ENCODE measurements around the gene CDC7. TPM values are rescaled to one million over a fixed set of nuclear protein-coding genes. Genes with fewer than 3 reads are reported as not detected.

CDC7 gene
- total and polyA plus RNA-seq, 3 experiments from 2014 or later = 3.3 to 28.3 (median 24.5) TPM

- POLR2A ChIA-PET = interaction anchor here (1.4 kb wide), 1 partner anchor 11 kb away, joined by 3 read pairs; no protein-coding TSS in a partner anchor
- peak overlapping the region; percentile 85 to 97 (median 94) for H3K27ac Mint-ChIP-seq
These were observed 50.3 kb downstream of the CDC7 start for GRCh38 chr1:91550961-91551360.

GRCh38 chr1:91552091-91552490 lies 51.4 kb downstream of the CDC7 start:
- Mint-ChIP-seq H3K4me1 (peaks cover 98 to 100% (median 100%) of the 10 kb centered on the region in 3 donors), H3K4me3 (peak overlapping the region in 1 of 7 donors; percentile 33), H3K36me3 (peaks cover 0 to 14% (median 3%) of the 10 kb centered on the region in 3 donors), H3K9me3 (peaks cover 0 to 10% (median 6%) of the 10 kb centered on the region in 5 donors), H3K27me3 (no peaks in the 10 kb centered on the region), H3K27ac (peak overlapping the region in 7 of 8 donors; percentile 68 to 99 (median 83))
- H3K27me3 ChIP-seq (ENCODE audit: insufficient read depth, low read length, poor library complexity, severe bottlenecking) = no peaks in the 10 kb centered on the region
- no peak overlapping the region for H3K4me3 ChIP-seq (ENCODE audit: low read length)
- ChIA-PET POLR2A (interaction anchor here (0.7 kb wide), 1 partner anchor 27 kb away, joined by 3 read pairs; no protein-coding TSS in a partner anchor), CTCF (no interaction called here)
- no peaks in the 10 kb centered on the region for H3K9me3 ChIP-seq (ENCODE audit: low read length)
- no peaks in the 10 kb centered on the region for H3K36me3 ChIP-seq (ENCODE audit: insufficient read depth, low read length)
- peaks cover 93% of the 10 kb centered on the region for H3K4me1 ChIP-seq (ENCODE audit: insufficient read depth, low read length)
- no peak for DNase-seq
- H3K27ac ChIP-seq (ENCODE audit: low read depth, low read length) = no peak overlapping the region

More at GRCh38 chr1:91550961-91551360, 50.3 kb downstream of the CDC7 start:
- Histone ChIP-seq H3K4me1 (ENCODE audit: insufficient read depth, low read length) (peaks cover 88% of the 10 kb centered on the region), H3K9me3 (ENCODE audit: low read length) (no peaks in the 10 kb centered on the region), H3K27me3 (ENCODE audit: insufficient read depth, low read length, poor library complexity, severe bottlenecking) (no peaks in the 10 kb centered on the region), H3K36me3 (ENCODE audit: insufficient read depth, low read length) (no peaks in the 10 kb centered on the region), H3K27ac (ENCODE audit: low read depth, low read length) (no peak overlapping the region), H3K4me3 (ENCODE audit: low read length) (no peak overlapping the region)
- H3K4me3 Mint-ChIP-seq = peak overlapping the region; percentile 1 to 85 (median 72)
- H3K36me3 Mint-ChIP-seq = peaks cover 0 to 14% (median 3%) of the 10 kb centered on the region in 3 donors
- H3K9me3 Mint-ChIP-seq = peaks cover 0 to 10% (median 6%) of the 10 kb centered on the region in 5 donors
- DNase-seq = peak in 1 of 5 donors; percentile 53
- CTCF ChIA-PET = no interaction called here
- H3K4me1 Mint-ChIP-seq = peaks cover 91 to 96% (median 95%) of the 10 kb centered on the region in 3 donors
- no peaks in the 10 kb centered on the region for H3K27me3 Mint-ChIP-seq

GRCh38 chr1:91552596-91552995 lies 51.9 kb downstream of the CDC7 start:
- ChIA-PET CTCF (no interaction called here), POLR2A (no interaction called here)
- H3K9me3 Mint-ChIP-seq = peaks cover 0 to 7% (median 6%) of the 10 kb centered on the region in 5 donors
- no peaks in the 10 kb centered on the region for H3K27me3 ChIP-seq (ENCODE audit: insufficient read depth, low read length, poor library complexity, severe bottlenecking)
- peaks cover 97 to 100% (median 100%) of the 10 kb centered on the region in 3 donors for H3K4me1 Mint-ChIP-seq
- DNase-seq = no peak
- H3K4me3 Mint-ChIP-seq = peak overlapping the region in 3 of 7 donors; percentile 8 to 38 (median 33)
- peaks cover 0 to 10% (median 3%) of the 10 kb centered on the region in 3 donors for H3K36me3 Mint-ChIP-seq
- H3K9me3 ChIP-seq (ENCODE audit: low read length) = no peaks in the 10 kb centered on the region
- no peaks in the 10 kb centered on the region for H3K27me3 Mint-ChIP-seq
- H3K4me3 ChIP-seq (ENCODE audit: low read length) = no peak overlapping the region
- H3K27ac ChIP-seq (ENCODE audit: low read depth, low read length) = no peak overlapping the region
- H3K27ac Mint-ChIP-seq = peak overlapping the region; percentile 44 to 99 (median 84)
- no peaks in the 10 kb centered on the region for H3K36me3 ChIP-seq (ENCODE audit: insufficient read depth, low read length)
- peaks cover 93% of the 10 kb centered on the region for H3K4me1 ChIP-seq (ENCODE audit: insufficient read depth, low read length)

DNA sequence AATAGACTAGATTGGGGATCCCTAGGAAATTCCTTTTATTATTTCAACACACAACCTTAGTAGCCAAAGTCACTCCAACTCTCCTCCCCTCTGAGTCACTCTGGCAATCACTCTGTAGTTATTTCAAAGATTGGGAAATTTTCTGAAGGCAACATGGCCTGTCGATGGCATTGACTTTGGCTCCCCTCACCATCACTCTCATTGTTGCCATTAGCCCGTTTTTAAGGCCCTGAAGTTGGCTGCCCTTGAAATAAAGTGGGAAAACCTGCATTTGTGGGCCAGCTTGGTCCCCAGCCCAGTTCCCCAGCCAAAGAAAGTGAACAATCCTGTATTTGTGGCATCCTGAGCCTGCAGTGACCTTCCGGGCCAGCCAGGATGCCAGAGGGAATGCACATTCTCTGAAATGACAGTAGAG lies 52.5 kb downstream of the CDC7 start:
- Histone ChIP-seq H3K9me3 (ENCODE audit: low read length) (no peaks in the 10 kb centered on the region), H3K4me1 (ENCODE audit: insufficient read depth, low read length) (peaks cover 93% of the 10 kb centered on the region), H3K36me3 (ENCODE audit: insufficient read depth, low read length) (no peaks in the 10 kb centered on the region), H3K27me3 (ENCODE audit: insufficient read depth, low read length, poor library complexity, severe bottlenecking) (no peaks in the 10 kb centered on the region), H3K27ac (ENCODE audit: low read depth, low read length) (no peak overlapping the region), H3K4me3 (ENCODE audit: low read length) (no peak overlapping the region)
- Mint-ChIP-seq H3K4me3 (no peak overlapping the region), H3K36me3 (peaks cover 0 to 10% (median 3%) of the 10 kb centered on the region in 3 donors), H3K27me3 (no peaks in the 10 kb centered on the region), H3K9me3 (peaks cover 0 to 7% (median 6%) of the 10 kb centered on the region in 5 donors), H3K27ac (peak overlapping the region; percentile 12 to 99 (median 90)), H3K4me1 (peaks cover 96 to 100% (median 100%) of the 10 kb centered on the region in 3 donors)
- DNase-seq = no peak
- POLR2A ChIA-PET = no interaction called here
- CTCF ChIA-PET = interaction anchor here (1.4 kb wide), 1 partner anchor 40 kb away, joined by 4 read pairs; no protein-coding TSS in a partner anchor

GRCh38 chr1:91555074-91555730 lies 54.6 kb downstream of the CDC7 start:
- Mint-ChIP-seq H3K4me3 (peak overlapping the region in 6 of 7 donors; percentile 38 to 75 (median 52)), H3K27ac (peak overlapping the region; percentile 84 to 99 (median 94)), H3K36me3 (peaks cover 0 to 10% (median 3%) of the 10 kb centered on the region in 3 donors), H3K9me3 (peaks cover 0 to 7% (median 5%) of the 10 kb centered on the region in 5 donors), H3K4me1 (peaks cover 96 to 100% (median 100%) of the 10 kb centered on the region in 3 donors), H3K27me3 (no peaks in the 10 kb centered on the region)
- Histone ChIP-seq H3K27me3 (ENCODE audit: insufficient read depth, low read length, poor library complexity, severe bottlenecking) (no peaks in the 10 kb centered on the region), H3K36me3 (ENCODE audit: insufficient read depth, low read length) (no peaks in the 10 kb centered on the region), H3K4me1 (ENCODE audit: insufficient read depth, low read length) (peaks cover 95% of the 10 kb centered on the region), H3K27ac (ENCODE audit: low read depth, low read length) (peak overlapping the region; percentile 64), H3K9me3 (ENCODE audit: low read length) (no peaks in the 10 kb centered on the region), H3K4me3 (ENCODE audit: low read length) (peak overlapping the region; percentile 8)
- ChIA-PET CTCF (no interaction called here), POLR2A (no interaction called here)
- no peak for DNase-seq

DNA sequence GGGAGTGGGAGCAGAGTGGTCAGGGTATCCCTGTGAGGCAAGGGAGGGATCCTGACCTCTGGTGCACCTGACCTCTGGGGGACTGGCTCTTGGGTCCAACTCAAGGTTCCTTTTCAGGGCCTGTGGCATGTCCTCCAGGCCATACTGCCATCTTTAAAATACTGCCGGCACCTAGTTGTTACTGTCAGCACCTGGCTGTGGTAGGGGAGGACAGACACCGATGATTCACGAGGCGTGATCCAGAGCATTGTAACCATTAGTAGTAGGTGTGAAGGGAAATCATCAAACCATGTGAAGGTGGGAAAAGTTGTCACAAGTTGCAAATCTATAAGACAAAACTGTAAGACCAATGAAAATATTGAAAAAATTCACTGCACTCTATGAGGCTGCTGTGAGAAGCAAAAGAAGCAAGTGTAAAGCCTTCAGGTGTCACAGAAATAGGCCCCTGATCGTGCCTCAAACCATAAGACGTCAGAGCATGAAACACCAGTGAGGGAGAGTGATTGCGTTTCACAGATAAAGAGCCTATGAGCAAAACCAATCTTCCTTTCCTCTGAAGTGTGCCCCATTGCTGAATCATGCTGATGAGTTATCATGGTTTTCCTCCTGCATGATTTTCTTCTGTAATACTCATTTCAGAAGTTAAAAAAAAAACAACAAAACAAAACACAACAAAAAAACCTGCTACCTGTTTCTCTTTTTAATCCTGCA lies 55.3 kb downstream of the CDC7 start:
- H3K4me3 ChIP-seq (ENCODE audit: low read length) = peak overlapping the region; percentile 8
- ChIA-PET CTCF (no interaction called here), POLR2A (no interaction called here)
- Mint-ChIP-seq H3K36me3 (peaks cover 0 to 5% (median 0%) of the 10 kb centered on the region in 3 donors), H3K4me3 (peak overlapping the region; percentile 0 to 75 (median 54)), H3K27me3 (peaks cover 0 to 1% of the 10 kb centered on the region in 2 donors), H3K4me1 (peaks cover 93 to 97% (median 96%) of the 10 kb centered on the region in 3 donors), H3K27ac (peak overlapping the region; percentile 84 to 99 (median 94)), H3K9me3 (peaks cover 0 to 1% (median 0%) of the 10 kb centered on the region in 5 donors)
- H3K9me3 ChIP-seq (ENCODE audit: low read length) = no peaks in the 10 kb centered on the region
- no peaks in the 10 kb centered on the region for H3K27me3 ChIP-seq (ENCODE audit: insufficient read depth, low read length, poor library complexity, severe bottlenecking)
- peaks cover 93% of the 10 kb centered on the region for H3K4me1 ChIP-seq (ENCODE audit: insufficient read depth, low read length)
- peak overlapping the region; percentile 64 for H3K27ac ChIP-seq (ENCODE audit: low read depth, low read length)
- DNase-seq = peak; percentile 45 to 89 (median 77)
- H3K36me3 ChIP-seq (ENCODE audit: insufficient read depth, low read length) = no peaks in the 10 kb centered on the region

DNA sequence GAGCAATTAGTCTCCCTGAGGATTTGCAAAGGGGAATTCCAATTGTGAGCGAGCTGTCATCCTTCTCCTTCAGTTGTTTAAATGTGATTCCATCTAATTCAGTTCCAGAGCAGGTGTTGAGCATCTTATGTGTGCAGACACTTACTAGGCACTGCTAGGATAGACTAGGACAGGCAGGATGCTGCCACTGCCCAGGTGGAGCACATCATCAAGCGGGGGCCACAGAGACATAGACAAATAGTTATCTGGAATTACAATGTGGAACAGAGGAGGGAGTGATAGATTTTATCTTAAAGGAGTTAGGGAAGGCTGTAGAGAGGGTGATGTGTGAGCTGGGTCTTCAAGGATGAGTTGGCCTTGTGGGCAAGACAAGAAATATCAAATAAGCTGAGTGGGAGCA lies 55.9 kb downstream of the CDC7 start:
- Histone ChIP-seq H3K9me3 (ENCODE audit: low read length) (no peaks in the 10 kb centered on the region), H3K27ac (ENCODE audit: low read depth, low read length) (peak overlapping the region; percentile 62), H3K27me3 (ENCODE audit: insufficient read depth, low read length, poor library complexity, severe bottlenecking) (no peaks in the 10 kb centered on the region), H3K4me3 (ENCODE audit: low read length) (no peak overlapping the region), H3K4me1 (ENCODE audit: insufficient read depth, low read length) (peaks cover 93% of the 10 kb centered on the region), H3K36me3 (ENCODE audit: insufficient read depth, low read length) (no peaks in the 10 kb centered on the region)
- no peak for DNase-seq
- CTCF ChIA-PET = interaction anchor here (0.7 kb wide), 1 partner anchor 57 kb away, joined by 3 read pairs; no protein-coding TSS in a partner anchor
- H3K27ac Mint-ChIP-seq = peak overlapping the region; percentile 80 to 99 (median 94)
- peaks cover 0 to 5% (median 0%) of the 10 kb centered on the region in 3 donors for H3K36me3 Mint-ChIP-seq
- H3K4me1 Mint-ChIP-seq = peaks cover 91 to 97% (median 96%) of the 10 kb centered on the region in 3 donors
- H3K9me3 Mint-ChIP-seq = no peaks in the 10 kb centered on the region
- peak overlapping the region; percentile 0 to 75 (median 54) for H3K4me3 Mint-ChIP-seq
- POLR2A ChIA-PET = no interaction called here
- peaks cover 0 to 1% of the 10 kb centered on the region in 2 donors for H3K27me3 Mint-ChIP-seq
